Astrocyte (in vitro differentiated cells and primary cell): ENCODE data around the gene PLOD1. TPM values are rescaled to one million over a fixed set of nuclear protein-coding genes. Genes with fewer than 3 reads are reported as not detected.
A peak's percentile ranks its signal among the peaks of the same experiment; 100 is the strongest.

Experiments
- DNase-seq: peaks from one replicate; pipeline ENCODE4 v3.0.0-alpha.2; 2010; ENCODE audit warnings: low read depth
- FAIRE-seq: peaks from 2 replicates; lab custom pipeline; 2011; peaks lifted over from hg19 to GRCh38; lab: Jason Lieb, UNC
- H2AFZ ChIP-seq: 2 replicates; pipeline ENCODE4 v1.6.0; 2012; ENCODE audit warnings: low read depth, low read length, inconsistent platforms
- H3K27ac ChIP-seq: 2 replicates; pipeline ENCODE4 v1.5.1; 2011; ENCODE audit warnings: low read depth, low read length, inconsistent platforms
- H3K27me3 ChIP-seq: 2 replicates; pipeline ENCODE4 v1.6.0; 2011; ENCODE audit warnings: low read length, inconsistent platforms; ENCODE audit not compliant: insufficient read depth
- H3K36me3 ChIP-seq: 2 replicates; pipeline ENCODE4 v1.5.1; 2011; ENCODE audit warnings: low read length, inconsistent platforms; ENCODE audit not compliant: insufficient read depth
- H3K4me1 ChIP-seq: 2 replicates; pipeline ENCODE4 v1.5.1; 2011; ENCODE audit warnings: low read length, inconsistent platforms; ENCODE audit not compliant: insufficient read depth
- H3K4me2 ChIP-seq: 2 replicates; pipeline ENCODE4 v1.6.0; 2012; ENCODE audit warnings: low read length, inconsistent platforms
- H3K4me3 ChIP-seq: 2 replicates; pipeline ENCODE4 v1.5.1; 2011; ENCODE audit warnings: low read depth, mild to moderate bottlenecking, low read length, inconsistent platforms; ENCODE audit not compliant: insufficient read depth
- H3K79me2 ChIP-seq: 2 replicates; pipeline ENCODE4 v1.6.0; 2012; ENCODE audit warnings: mild to moderate bottlenecking, low read length, inconsistent platforms; ENCODE audit not compliant: insufficient read depth
- H3K9ac ChIP-seq: 2 replicates; pipeline ENCODE4 v1.6.0; 2012; ENCODE audit warnings: mild to moderate bottlenecking, low read length, inconsistent platforms
- H3K9me3 ChIP-seq: 2 replicates; pipeline ENCODE4 v1.5.1; 2012; ENCODE audit warnings: low read depth, mild to moderate bottlenecking, low read length, inconsistent platforms; ENCODE audit not compliant: insufficient read depth
- H4K20me1 ChIP-seq: 2 replicates; pipeline ENCODE4 v1.6.0; 2012; ENCODE audit warnings: low read length, inconsistent platforms; ENCODE audit not compliant: insufficient read depth
- H3K27ac Mint-ChIP-seq: one replicate; pipeline ENCODE4 v1.8.0; 2021; ENCODE audit warnings: mild to moderate bottlenecking, mixed read lengths; ENCODE audit not compliant: unreplicated experiment
- H3K27me3 Mint-ChIP-seq: one replicate; pipeline ENCODE4 v1.8.0; 2021; ENCODE audit warnings: low read depth, mixed read lengths; ENCODE audit not compliant: unreplicated experiment
- H3K36me3 Mint-ChIP-seq: one replicate; pipeline ENCODE4 v1.8.0; 2021; ENCODE audit warnings: low read depth, mixed read lengths; ENCODE audit not compliant: unreplicated experiment
- H3K4me1 Mint-ChIP-seq: one replicate; pipeline ENCODE4 v1.8.0; 2021; ENCODE audit warnings: low read depth, mixed read lengths; ENCODE audit not compliant: unreplicated experiment
- H3K4me3 Mint-ChIP-seq: one replicate; pipeline ENCODE4 v1.8.0; 2021; ENCODE audit warnings: mild to moderate bottlenecking, moderate library complexity, mixed read lengths; ENCODE audit not compliant: unreplicated experiment
- H3K9me3 Mint-ChIP-seq: one replicate; pipeline ENCODE4 v1.8.0; 2021; ENCODE audit warnings: mild to moderate bottlenecking, mixed read lengths; ENCODE audit not compliant: unreplicated experiment
- EZH2 ChIP-seq: IDR thresholded peaks from 2 replicates; pipeline ENCODE4 v1.6.1; 2012; ENCODE audit warnings: mild to moderate bottlenecking, low read length, inconsistent platforms; ENCODE audit not compliant: insufficient read depth
- total RNA-seq: library from RNA; stranded (reverse); gene quantifications from 2 replicates; pipeline ENCODE4 v1.2.1, GENCODE V29; 2021
- TF ChIP-seq, protein P1 (sequence below): IDR thresholded peaks from 2 replicates; pipeline ENCODE4 v1.5.1; 2011; ENCODE audit warnings: low read depth, mild to moderate bottlenecking, inconsistent platforms, low read length, moderate library complexity; ENCODE audit not compliant: insufficient read depth

PLOD1 gene
- total RNA-seq, 1 donor from 2014 or later, result 375 TPM

DNA sequence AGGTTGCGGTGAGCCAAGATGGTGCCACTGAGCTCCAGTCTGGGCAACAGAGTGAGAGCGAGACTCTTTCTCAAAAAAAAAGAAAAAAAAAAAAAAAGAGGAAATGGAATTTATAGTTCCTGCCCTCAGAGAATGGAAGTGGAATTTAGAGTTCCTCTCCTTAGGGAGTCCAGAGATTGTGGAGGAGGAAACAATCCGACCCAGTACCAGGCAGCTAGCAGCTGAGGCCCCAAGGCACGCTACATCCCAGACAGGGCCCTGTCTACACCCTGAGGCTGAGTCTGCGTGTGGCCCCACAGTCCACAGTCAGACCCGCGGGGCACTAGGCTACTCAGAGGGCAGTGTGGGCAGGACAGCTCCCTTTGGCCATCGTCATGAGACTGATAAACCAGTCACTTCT is 43.8 kb downstream of the PLOD1 start:
- no peak for DNase-seq
- Mint-ChIP-seq H3K27ac (peak overlapping the region; percentile 12), H3K4me1 (peaks cover 16% of the 10 kb centered on the region), H3K9me3 (no peaks in the 10 kb centered on the region), H3K36me3 (peaks cover 11% of the 10 kb centered on the region), H3K27me3 (no peaks in the 10 kb centered on the region), H3K4me3 (no peak overlapping the region)
- no peak overlapping the region for H3K27ac ChIP-seq
- H4K20me1 ChIP-seq, result peaks cover 19% of the 10 kb centered on the region
- H3K27me3 ChIP-seq, result no peaks in the 10 kb centered on the region
- no peak overlapping the region for H2AFZ ChIP-seq
- H3K9me3 ChIP-seq, result no peaks in the 10 kb centered on the region
- H3K4me3 ChIP-seq, result no peak overlapping the region
- no peak overlapping the region for H3K9ac ChIP-seq
- no peak overlapping the region for H3K4me2 ChIP-seq
- peaks cover 14% of the 10 kb centered on the region for H3K4me1 ChIP-seq
- TF ChIP-seq, protein P1, sequence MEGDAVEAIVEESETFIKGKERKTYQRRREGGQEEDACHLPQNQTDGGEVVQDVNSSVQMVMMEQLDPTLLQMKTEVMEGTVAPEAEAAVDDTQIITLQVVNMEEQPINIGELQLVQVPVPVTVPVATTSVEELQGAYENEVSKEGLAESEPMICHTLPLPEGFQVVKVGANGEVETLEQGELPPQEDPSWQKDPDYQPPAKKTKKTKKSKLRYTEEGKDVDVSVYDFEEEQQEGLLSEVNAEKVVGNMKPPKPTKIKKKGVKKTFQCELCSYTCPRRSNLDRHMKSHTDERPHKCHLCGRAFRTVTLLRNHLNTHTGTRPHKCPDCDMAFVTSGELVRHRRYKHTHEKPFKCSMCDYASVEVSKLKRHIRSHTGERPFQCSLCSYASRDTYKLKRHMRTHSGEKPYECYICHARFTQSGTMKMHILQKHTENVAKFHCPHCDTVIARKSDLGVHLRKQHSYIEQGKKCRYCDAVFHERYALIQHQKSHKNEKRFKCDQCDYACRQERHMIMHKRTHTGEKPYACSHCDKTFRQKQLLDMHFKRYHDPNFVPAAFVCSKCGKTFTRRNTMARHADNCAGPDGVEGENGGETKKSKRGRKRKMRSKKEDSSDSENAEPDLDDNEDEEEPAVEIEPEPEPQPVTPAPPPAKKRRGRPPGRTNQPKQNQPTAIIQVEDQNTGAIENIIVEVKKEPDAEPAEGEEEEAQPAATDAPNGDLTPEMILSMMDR, result no peak
- TF ChIP-seq EZH2, result no peak
- H3K79me2 ChIP-seq, result peaks cover 30% of the 10 kb centered on the region
- peaks cover 11% of the 10 kb centered on the region for H3K36me3 ChIP-seq
- no peak for FAIRE-seq

DNA sequence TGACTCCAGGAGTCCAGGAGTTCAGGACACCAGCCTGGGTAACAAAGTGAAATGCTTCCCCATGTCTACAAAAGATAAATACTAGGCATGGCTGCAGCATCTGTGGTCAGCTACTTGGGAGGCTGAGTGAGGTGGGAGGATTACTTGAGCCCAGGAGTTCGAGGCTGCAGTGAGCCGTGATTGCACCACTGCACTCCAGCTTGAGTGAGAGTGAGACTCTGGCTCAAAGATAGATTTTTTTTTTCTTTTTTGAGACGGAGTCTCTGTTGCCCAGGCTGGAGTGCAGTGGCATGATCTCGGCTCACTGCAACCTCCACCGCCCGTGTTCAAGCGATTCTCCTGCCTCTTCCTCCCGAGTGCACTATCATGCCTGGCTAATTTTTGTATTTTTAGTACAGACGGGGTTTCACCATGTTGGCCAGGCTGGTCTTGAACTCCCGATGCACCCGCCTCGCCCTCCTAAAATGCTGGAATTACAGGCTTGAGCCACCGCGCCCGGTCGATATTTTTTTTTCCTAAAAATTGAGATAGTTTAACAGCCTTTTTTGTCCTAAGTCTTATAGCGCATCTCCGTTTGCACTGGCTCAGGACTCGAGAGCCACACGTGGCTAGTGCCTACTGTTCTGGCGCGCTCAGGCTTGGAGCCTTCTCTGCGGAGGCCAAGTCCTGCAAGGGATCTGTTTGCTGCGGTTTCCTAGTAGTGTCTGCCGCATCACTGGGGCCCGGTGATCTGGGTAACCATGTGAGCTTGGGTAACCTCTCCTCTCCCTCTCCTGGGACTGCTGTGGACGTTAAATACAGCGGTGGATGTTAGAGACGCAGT is 44.7 kb downstream of the PLOD1 start:
- DNase-seq (no peak), FAIRE-seq (no peak)
- Mint-ChIP-seq H3K9me3 (no peaks in the 10 kb centered on the region), H3K27ac (peak overlapping the region; percentile 3), H3K4me1 (peaks cover 16% of the 10 kb centered on the region), H3K4me3 (peak overlapping the region; percentile 99), H3K36me3 (peaks cover 14% of the 10 kb centered on the region), H3K27me3 (no peaks in the 10 kb centered on the region)
- Histone ChIP-seq H2AFZ (peak overlapping the region; percentile 76), H3K4me2 (peak overlapping the region; percentile 88), H3K27me3 (no peaks in the 10 kb centered on the region), H3K36me3 (peaks cover 11% of the 10 kb centered on the region), H3K4me3 (peak overlapping the region; percentile 92), H3K9me3 (no peaks in the 10 kb centered on the region), H3K79me2 (peaks cover 40% of the 10 kb centered on the region), H3K4me1 (peaks cover 14% of the 10 kb centered on the region), H3K27ac (peak overlapping the region; percentile 57), H3K9ac (peak overlapping the region; percentile 95), H4K20me1 (peaks cover 29% of the 10 kb centered on the region)
- TF ChIP-seq, protein P1, result no peak
- no peak for TF ChIP-seq EZH2
